HepG2 (cell line): ENCODE data around the gene NEDD4L. TPM values are rescaled to one million over a fixed set of nuclear protein-coding genes. Genes with fewer than 3 reads are reported as not detected.

ENCODE experiments used
- AGO2 ChIP-seq: fragments of 200-400 bp; formaldehyde crosslinking; optimal IDR thresholded peaks from 2 replicates; pipeline ENCODE3; 2017; ENCODE audit warnings: mild to moderate bottlenecking, low read depth, low read length, moderate library complexity
- FOXK2 ChIP-seq: fragments of 450-650 bp; IDR thresholded peaks from 2 replicates; pipeline ENCODE4 v1.6.1; 2016
- HDAC2 ChIP-seq: sonication (generic); formaldehyde crosslinking; IDR thresholded peaks from 2 replicates; pipeline ENCODE4 v1.4.0; 2020; ENCODE audit warnings: missing genetic modification reagents
- HMG20A ChIP-seq: IDR thresholded peaks from 2 replicates; pipeline ENCODE4 v1.6.1; 2016; ENCODE audit warnings: borderline replicate concordance
- TRIM24 ChIP-seq: sonication (generic); formaldehyde crosslinking; IDR thresholded peaks from 2 replicates; pipeline ENCODE4 v1.8.0; 2022; ENCODE audit warnings: mild to moderate bottlenecking, missing genetic modification reagents
- ZNF124 ChIP-seq: sonication (generic); formaldehyde crosslinking; IDR thresholded peaks from 2 replicates; pipeline ENCODE4 v1.4.0; 2020; ENCODE audit warnings: missing genetic modification reagents
- ZNF350 ChIP-seq: sonication (generic); formaldehyde crosslinking; IDR thresholded peaks from 2 replicates; pipeline ENCODE4 v1.4.0; 2020; ENCODE audit warnings: mild to moderate bottlenecking, low read depth, missing genetic modification reagents, borderline replicate concordance
- ZNF644 ChIP-seq: IDR thresholded peaks from 2 replicates; pipeline ENCODE4 v1.6.1; 2016; ENCODE audit warnings: low read depth
- polyA plus RNA-seq, 8 experiments: library from polyadenylated mRNA; depleted of rRNA in 3 of 8; stranded (reverse) in 7 of 8; unstranded in 1 of 8; fragments of >200 nt; fragmentation: Illumina TruSeq in 4 of 8; extraction: Trizol in 4 of 8; gene quantifications; 2 replicates each; pipeline versions ENCODE4 v1.2.1 to v1.2.3, GENCODE V29; 2011 to 2016; ENCODE audit warnings: low read depth in 4 of 8, missing spikeins in 1 of 8, mixed read lengths in 1 of 8; ENCODE audit not compliant: insufficient read depth in 1 of 8
- total RNA-seq, 5 experiments: library from RNA; depleted of rRNA; stranded (reverse); fragments of >200 nt; fragmentation: Illumina TruSeq; extraction: Trizol; gene quantifications; 2 replicates each; pipeline ENCODE4 v1.2.3, GENCODE V29; 2016; ENCODE audit warnings: low read depth in 1 of 5
- TF ChIP-seq, protein P1 (sequence below): IDR thresholded peaks from 2 replicates; pipeline ENCODE4 v1.6.1; 2016; ENCODE audit warnings: low read depth, control low read depth
- TF ChIP-seq, protein P2 (sequence below): sonication (generic); formaldehyde crosslinking; IDR thresholded peaks from 2 replicates; pipeline ENCODE4 v1.4.0; 2020; ENCODE audit warnings: mild to moderate bottlenecking, missing genetic modification reagents
- TF ChIP-seq, protein P3 (sequence below): sonication (generic); formaldehyde crosslinking; IDR thresholded peaks from 2 replicates; pipeline ENCODE4 v1.5.0; 2020; ENCODE audit warnings: missing genetic modification reagents
- TF ChIP-seq, protein P4 (sequence below): sonication (generic); formaldehyde crosslinking; IDR thresholded peaks from 2 replicates; pipeline ENCODE4 v1.8.0; 2022; ENCODE audit warnings: missing genetic modification reagents, mild to moderate bottlenecking, borderline replicate concordance
- TF ChIP-seq, protein P5 (sequence below): sonication (generic); formaldehyde crosslinking; IDR thresholded peaks from 2 replicates; pipeline ENCODE4 v1.9.0; 2021; ENCODE audit warnings: missing genetic modification reagents, mild to moderate bottlenecking, borderline replicate concordance
- TF ChIP-seq, protein P6 (sequence below): sonication (generic); formaldehyde crosslinking; IDR thresholded peaks from 2 replicates; pipeline ENCODE4 v1.4.0; 2020; ENCODE audit warnings: missing genetic modification reagents
- TF ChIP-seq, protein P7 (sequence below): sonication (generic); formaldehyde crosslinking; IDR thresholded peaks from 2 replicates; pipeline ENCODE4 v1.4.0; 2020; ENCODE audit warnings: missing genetic modification reagents, borderline replicate concordance

The NEDD4L gene
- total and polyA plus RNA-seq, 2 of the 13 experiments (the other 11 are each of a cell fraction or from before 2014, with no cell fraction given): 168 to 390 TPM

DNA sequence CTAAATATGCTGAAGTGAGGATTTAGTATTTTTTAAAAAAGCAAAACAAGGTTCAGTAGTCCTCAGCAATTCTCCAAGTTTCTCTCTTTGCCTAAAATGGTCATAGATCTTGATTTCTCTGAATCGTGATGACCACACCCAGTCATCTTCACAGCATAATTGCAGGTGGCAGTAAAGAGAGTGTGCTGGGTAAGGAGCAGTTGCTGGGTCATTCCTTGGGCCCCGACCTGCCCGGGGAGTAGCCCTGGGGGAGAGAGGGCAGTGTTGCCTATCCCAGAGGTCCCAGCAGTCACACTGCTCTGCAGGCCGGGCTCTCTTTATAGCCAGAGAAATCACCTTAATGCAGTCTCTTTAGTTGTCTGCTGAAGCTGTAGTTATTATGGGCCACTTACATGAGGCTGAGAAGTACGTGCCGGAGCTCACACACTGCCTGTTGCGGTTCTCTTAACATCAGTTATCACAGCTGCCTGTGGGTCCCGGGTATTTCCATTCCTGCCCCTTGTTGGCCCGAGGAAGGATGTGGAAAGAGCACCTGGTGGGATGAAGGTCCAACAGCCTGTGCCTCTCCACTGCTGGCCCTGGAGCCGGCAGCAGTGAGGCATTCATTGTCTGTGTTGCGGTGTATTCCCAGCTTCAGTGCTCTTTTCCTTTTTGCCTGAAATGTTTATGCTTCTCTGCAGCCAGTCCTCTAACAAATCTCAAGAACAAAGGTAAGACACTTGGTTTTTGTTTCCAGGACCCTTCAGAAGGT, 354.8 kb downstream of the NEDD4L start (continued):
- TF ChIP-seq, protein P1, sequence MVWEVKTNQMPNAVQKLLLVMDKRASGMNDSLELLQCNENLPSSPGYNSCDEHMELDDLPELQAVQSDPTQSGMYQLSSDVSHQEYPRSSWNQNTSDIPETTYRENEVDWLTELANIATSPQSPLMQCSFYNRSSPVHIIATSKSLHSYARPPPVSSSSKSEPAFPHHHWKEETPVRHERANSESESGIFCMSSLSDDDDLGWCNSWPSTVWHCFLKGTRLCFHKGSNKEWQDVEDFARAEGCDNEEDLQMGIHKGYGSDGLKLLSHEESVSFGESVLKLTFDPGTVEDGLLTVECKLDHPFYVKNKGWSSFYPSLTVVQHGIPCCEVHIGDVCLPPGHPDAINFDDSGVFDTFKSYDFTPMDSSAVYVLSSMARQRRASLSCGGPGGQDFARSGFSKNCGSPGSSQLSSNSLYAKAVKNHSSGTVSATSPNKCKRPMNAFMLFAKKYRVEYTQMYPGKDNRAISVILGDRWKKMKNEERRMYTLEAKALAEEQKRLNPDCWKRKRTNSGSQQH (CRISPR knock-in tag): 0 out of 2 replicates have a peak, but pooled peaks have one; percentile 65
- no peak for TF ChIP-seq ZNF124 (CRISPR knock-in tag)
- peak; percentile 30; the same call in 1 of the 2 replicates for TF ChIP-seq HMG20A (CRISPR knock-in tag)
- TF ChIP-seq, protein P2, sequence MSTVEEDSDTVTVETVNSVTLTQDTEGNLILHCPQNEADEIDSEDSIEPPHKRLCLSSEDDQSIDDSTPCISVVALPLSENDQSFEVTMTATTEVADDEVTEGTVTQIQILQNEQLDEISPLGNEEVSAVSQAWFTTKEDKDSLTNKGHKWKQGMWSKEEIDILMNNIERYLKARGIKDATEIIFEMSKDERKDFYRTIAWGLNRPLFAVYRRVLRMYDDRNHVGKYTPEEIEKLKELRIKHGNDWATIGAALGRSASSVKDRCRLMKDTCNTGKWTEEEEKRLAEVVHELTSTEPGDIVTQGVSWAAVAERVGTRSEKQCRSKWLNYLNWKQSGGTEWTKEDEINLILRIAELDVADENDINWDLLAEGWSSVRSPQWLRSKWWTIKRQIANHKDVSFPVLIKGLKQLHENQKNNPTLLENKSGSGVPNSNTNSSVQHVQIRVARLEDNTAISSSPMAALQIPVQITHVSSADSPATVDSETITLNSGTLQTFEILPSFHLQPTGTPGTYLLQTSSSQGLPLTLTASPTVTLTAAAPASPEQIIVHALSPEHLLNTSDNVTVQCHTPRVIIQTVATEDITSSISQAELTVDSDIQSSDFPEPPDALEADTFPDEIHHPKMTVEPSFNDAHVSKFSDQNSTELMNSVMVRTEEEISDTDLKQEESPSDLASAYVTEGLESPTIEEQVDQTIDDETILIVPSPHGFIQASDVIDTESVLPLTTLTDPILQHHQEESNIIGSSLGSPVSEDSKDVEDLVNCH (CRISPR knock-in tag): 0 out of 2 replicates have a peak, but pooled peaks have one; percentile 40
- peak; percentile 70 for TF ChIP-seq AGO2
- TF ChIP-seq, protein P3, sequence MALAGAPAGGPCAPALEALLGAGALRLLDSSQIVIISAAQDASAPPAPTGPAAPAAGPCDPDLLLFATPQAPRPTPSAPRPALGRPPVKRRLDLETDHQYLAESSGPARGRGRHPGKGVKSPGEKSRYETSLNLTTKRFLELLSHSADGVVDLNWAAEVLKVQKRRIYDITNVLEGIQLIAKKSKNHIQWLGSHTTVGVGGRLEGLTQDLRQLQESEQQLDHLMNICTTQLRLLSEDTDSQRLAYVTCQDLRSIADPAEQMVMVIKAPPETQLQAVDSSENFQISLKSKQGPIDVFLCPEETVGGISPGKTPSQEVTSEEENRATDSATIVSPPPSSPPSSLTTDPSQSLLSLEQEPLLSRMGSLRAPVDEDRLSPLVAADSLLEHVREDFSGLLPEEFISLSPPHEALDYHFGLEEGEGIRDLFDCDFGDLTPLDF (CRISPR knock-in tag): no peak
- TF ChIP-seq, protein P4, sequence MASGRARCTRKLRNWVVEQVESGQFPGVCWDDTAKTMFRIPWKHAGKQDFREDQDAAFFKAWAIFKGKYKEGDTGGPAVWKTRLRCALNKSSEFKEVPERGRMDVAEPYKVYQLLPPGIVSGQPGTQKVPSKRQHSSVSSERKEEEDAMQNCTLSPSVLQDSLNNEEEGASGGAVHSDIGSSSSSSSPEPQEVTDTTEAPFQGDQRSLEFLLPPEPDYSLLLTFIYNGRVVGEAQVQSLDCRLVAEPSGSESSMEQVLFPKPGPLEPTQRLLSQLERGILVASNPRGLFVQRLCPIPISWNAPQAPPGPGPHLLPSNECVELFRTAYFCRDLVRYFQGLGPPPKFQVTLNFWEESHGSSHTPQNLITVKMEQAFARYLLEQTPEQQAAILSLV: no peak
- 0 out of 2 replicates have a peak, but pooled peaks have one; percentile 26 for TF ChIP-seq ZNF644 (CRISPR knock-in tag)
- TF ChIP-seq HDAC2 (CRISPR knock-in tag): peak; percentile 87
- TF ChIP-seq, protein P5, sequence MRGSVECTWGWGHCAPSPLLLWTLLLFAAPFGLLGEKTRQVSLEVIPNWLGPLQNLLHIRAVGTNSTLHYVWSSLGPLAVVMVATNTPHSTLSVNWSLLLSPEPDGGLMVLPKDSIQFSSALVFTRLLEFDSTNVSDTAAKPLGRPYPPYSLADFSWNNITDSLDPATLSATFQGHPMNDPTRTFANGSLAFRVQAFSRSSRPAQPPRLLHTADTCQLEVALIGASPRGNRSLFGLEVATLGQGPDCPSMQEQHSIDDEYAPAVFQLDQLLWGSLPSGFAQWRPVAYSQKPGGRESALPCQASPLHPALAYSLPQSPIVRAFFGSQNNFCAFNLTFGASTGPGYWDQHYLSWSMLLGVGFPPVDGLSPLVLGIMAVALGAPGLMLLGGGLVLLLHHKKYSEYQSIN (CRISPR knock-in tag): no peak
- TF ChIP-seq, protein P6, sequence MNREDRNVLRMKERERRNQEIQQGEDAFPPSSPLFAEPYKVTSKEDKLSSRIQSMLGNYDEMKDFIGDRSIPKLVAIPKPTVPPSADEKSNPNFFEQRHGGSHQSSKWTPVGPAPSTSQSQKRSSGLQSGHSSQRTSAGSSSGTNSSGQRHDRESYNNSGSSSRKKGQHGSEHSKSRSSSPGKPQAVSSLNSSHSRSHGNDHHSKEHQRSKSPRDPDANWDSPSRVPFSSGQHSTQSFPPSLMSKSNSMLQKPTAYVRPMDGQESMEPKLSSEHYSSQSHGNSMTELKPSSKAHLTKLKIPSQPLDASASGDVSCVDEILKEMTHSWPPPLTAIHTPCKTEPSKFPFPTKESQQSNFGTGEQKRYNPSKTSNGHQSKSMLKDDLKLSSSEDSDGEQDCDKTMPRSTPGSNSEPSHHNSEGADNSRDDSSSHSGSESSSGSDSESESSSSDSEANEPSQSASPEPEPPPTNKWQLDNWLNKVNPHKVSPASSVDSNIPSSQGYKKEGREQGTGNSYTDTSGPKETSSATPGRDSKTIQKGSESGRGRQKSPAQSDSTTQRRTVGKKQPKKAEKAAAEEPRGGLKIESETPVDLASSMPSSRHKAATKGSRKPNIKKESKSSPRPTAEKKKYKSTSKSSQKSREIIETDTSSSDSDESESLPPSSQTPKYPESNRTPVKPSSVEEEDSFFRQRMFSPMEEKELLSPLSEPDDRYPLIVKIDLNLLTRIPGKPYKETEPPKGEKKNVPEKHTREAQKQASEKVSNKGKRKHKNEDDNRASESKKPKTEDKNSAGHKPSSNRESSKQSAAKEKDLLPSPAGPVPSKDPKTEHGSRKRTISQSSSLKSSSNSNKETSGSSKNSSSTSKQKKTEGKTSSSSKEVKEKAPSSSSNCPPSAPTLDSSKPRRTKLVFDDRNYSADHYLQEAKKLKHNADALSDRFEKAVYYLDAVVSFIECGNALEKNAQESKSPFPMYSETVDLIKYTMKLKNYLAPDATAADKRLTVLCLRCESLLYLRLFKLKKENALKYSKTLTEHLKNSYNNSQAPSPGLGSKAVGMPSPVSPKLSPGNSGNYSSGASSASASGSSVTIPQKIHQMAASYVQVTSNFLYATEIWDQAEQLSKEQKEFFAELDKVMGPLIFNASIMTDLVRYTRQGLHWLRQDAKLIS: peak; percentile 59; the same call in 1 of the 2 replicates
- TF ChIP-seq ZNF350 (CRISPR knock-in tag): no peak
- TF ChIP-seq FOXK2: 0 out of 2 replicates have a peak, but pooled peaks have one; percentile 48
- TF ChIP-seq TRIM24 (CRISPR knock-in tag): no peak
- TF ChIP-seq, protein P7, sequence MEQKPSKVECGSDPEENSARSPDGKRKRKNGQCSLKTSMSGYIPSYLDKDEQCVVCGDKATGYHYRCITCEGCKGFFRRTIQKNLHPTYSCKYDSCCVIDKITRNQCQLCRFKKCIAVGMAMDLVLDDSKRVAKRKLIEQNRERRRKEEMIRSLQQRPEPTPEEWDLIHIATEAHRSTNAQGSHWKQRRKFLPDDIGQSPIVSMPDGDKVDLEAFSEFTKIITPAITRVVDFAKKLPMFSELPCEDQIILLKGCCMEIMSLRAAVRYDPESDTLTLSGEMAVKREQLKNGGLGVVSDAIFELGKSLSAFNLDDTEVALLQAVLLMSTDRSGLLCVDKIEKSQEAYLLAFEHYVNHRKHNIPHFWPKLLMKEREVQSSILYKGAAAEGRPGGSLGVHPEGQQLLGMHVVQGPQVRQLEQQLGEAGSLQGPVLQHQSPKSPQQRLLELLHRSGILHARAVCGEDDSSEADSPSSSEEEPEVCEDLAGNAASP: peak; percentile 41; the same call in 1 of the 2 replicates
